ENCODE data around the gene EFR3B.

DNA sequence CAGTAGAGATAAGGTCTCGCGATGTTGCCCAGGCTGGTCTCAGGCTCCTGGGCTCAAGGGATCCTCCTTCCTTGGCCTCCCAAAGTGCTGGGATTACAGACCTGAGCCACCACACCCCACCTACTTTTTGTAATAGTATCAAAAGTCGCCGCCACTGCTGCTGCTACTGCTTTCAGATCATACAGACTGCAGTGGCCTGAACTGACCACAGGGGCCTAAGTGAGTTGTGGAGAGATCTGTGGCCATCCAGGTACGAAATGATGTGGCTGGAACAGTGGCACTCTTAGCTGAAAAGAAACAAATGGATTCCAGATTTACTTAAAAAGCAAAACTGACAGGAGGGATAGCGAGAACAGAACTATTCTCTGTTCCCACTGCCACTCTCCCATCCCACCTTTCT is 159.4 kb downstream of the EFR3B start:
- no peak for TF ChIP-seq SRF (IDR thresholded peaks at IDR 0.05; ENCODE audit: low read depth in 2 of 2, low read length in 2 of 2)
- TF ChIP-seq CBX5 (IDR thresholded peaks at IDR 0.05; ENCODE audit: low read depth): no peak
- TF ChIP-seq SUZ12 (IDR thresholded peaks at IDR 0.05; ENCODE audit: unreplicated experiment): no peak
- no peak for TF ChIP-seq SIN3A (IDR thresholded peaks at IDR 0.05; ENCODE audit: low read depth, low read length)
- TF ChIP-seq, protein P1, sequence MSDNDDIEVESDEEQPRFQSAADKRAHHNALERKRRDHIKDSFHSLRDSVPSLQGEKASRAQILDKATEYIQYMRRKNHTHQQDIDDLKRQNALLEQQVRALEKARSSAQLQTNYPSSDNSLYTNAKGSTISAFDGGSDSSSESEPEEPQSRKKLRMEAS (IDR thresholded peaks at IDR 0.05; ENCODE audit: low read depth, low read length): no peak
- TF ChIP-seq POLR2AphosphoS5 (IDR thresholded peaks at IDR 0.05; ENCODE audit: low read length): no peak
- no peak for TF ChIP-seq SMC3 (IDR thresholded peaks at IDR 0.05; ENCODE audit: borderline replicate concordance, low read length)
- TF ChIP-seq RAD51 (IDR thresholded peaks at IDR 0.05): no peak
- TF ChIP-seq, protein P2, sequence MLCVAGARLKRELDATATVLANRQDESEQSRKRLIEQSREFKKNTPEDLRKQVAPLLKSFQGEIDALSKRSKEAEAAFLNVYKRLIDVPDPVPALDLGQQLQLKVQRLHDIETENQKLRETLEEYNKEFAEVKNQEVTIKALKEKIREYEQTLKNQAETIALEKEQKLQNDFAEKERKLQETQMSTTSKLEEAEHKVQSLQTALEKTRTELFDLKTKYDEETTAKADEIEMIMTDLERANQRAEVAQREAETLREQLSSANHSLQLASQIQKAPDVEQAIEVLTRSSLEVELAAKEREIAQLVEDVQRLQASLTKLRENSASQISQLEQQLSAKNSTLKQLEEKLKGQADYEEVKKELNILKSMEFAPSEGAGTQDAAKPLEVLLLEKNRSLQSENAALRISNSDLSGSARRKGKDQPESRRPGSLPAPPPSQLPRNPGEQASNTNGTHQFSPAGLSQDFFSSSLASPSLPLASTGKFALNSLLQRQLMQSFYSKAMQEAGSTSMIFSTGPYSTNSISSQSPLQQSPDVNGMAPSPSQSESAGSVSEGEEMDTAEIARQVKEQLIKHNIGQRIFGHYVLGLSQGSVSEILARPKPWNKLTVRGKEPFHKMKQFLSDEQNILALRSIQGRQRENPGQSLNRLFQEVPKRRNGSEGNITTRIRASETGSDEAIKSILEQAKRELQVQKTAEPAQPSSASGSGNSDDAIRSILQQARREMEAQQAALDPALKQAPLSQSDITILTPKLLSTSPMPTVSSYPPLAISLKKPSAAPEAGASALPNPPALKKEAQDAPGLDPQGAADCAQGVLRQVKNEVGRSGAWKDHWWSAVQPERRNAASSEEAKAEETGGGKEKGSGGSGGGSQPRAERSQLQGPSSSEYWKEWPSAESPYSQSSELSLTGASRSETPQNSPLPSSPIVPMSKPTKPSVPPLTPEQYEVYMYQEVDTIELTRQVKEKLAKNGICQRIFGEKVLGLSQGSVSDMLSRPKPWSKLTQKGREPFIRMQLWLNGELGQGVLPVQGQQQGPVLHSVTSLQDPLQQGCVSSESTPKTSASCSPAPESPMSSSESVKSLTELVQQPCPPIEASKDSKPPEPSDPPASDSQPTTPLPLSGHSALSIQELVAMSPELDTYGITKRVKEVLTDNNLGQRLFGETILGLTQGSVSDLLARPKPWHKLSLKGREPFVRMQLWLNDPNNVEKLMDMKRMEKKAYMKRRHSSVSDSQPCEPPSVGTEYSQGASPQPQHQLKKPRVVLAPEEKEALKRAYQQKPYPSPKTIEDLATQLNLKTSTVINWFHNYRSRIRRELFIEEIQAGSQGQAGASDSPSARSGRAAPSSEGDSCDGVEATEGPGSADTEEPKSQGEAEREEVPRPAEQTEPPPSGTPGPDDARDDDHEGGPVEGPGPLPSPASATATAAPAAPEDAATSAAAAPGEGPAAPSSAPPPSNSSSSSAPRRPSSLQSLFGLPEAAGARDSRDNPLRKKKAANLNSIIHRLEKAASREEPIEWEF (IDR thresholded peaks at IDR 0.05; ENCODE audit: insufficient replicate concordance, low read depth, low read length): no peak
